HUES6 (cell line): ENCODE data around the gene PNLIPRP1.

Experiments
- H3K27ac ChIP-seq: 2 replicates; pipeline ENCODE4 v1.7.0; 2013; ENCODE audit warnings: low read depth, mild to moderate bottlenecking, low read length, inconsistent platforms
- H3K27me3 ChIP-seq: 2 replicates; pipeline ENCODE4 v1.6.1; 2013; ENCODE audit warnings: low read length; ENCODE audit not compliant: control insufficient read depth, insufficient read depth
- H3K36me3 ChIP-seq: 2 replicates; pipeline ENCODE4 v1.6.1; 2013; ENCODE audit warnings: low read length; ENCODE audit not compliant: control insufficient read depth, insufficient read depth
- H3K4me1 ChIP-seq: 2 replicates; pipeline ENCODE4 v1.6.1; 2013; ENCODE audit warnings: low read length; ENCODE audit not compliant: control insufficient read depth, insufficient read depth
- H3K4me3 ChIP-seq: 2 replicates; pipeline ENCODE4 v1.5.1; 2013; ENCODE audit warnings: low read depth, low read length
- H3K9ac ChIP-seq: one replicate; pipeline ENCODE4 v1.6.1; 2013; ENCODE audit warnings: mild to moderate bottlenecking, low read length
- H3K9me3 ChIP-seq: 2 replicates; pipeline ENCODE4 v1.6.1; 2013; ENCODE audit warnings: low read depth, low read length; ENCODE audit not compliant: control insufficient read depth, insufficient read depth

The PNLIPRP1 gene

DNA sequence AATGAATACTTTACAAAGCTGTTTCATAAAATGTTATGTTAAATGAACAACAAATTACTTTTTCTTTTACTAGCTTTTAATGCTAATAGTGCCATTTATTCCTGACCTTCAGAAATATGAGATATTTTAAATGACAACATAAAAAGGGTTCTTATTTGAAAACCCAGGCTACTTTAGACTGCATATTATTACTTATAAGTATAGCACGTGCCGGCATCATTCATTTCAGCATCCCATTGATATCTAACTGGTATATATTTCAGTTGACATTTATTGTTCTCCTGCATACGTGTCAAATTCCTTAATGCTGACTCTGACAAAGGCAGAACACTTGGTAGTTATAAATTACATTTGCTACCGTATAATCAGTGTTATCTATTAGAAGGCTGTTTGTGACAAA is 65.3 kb downstream of the PNLIPRP1 start:
- Histone ChIP-seq H3K4me3 (no peak overlapping the region), H3K9ac (no peak overlapping the region), H3K9me3 (no peaks in the 10 kb centered on the region), H3K27ac (no peak overlapping the region), H3K27me3 (no peaks in the 10 kb centered on the region), H3K36me3 (no peaks in the 10 kb centered on the region), H3K4me1 (no peaks in the 10 kb centered on the region)

GRCh38 chr10:116657863-116658551 is 67.2 kb downstream of the PNLIPRP1 start:
- Histone ChIP-seq H3K27me3 (no peaks in the 10 kb centered on the region), H3K4me3 (no peak overlapping the region), H3K9me3 (no peaks in the 10 kb centered on the region), H3K36me3 (no peaks in the 10 kb centered on the region), H3K9ac (no peak overlapping the region), H3K27ac (no peak overlapping the region), H3K4me1 (no peaks in the 10 kb centered on the region)
